Esophagus squamous epithelium (tissue), 4 donors: ENCODE measurements around the gene ANKHD1.

ENCODE experiments used
- CTCF ChIP-seq, 6 experiments: fragments of 450-650 bp in 4 of 6; fragments of 200-600 bp in 2 of 6; sonication (generic) in 2 of 6; IDR thresholded peaks; one replicate each; pipeline ENCODE4 v1.5.1; 2016 to 2019; ENCODE audit warnings: antibody characterized with exemption in 6 of 6, mild to moderate bottlenecking in 4 of 6, moderate library complexity in 4 of 6
- POLR2A ChIP-seq, 4 donors: fragments of 450-650 bp; IDR thresholded peaks; one replicate each; pipeline ENCODE4 v1.6.1; 2017; ENCODE audit warnings: antibody characterized with exemption in 4 of 4, mild to moderate bottlenecking in 4 of 4, moderate library complexity in 3 of 4

- TF ChIP-seq CTCF (IDR thresholded peaks at IDR 0.05) (no peak), POLR2A (IDR thresholded peaks at IDR 0.05) (no peak)
These were observed 31.3 kb downstream of the ANKHD1 start for GRCh38 chr5:140432916-140433315.
